Measurements from ENCODE around the gene POU2AF3.

DNA sequence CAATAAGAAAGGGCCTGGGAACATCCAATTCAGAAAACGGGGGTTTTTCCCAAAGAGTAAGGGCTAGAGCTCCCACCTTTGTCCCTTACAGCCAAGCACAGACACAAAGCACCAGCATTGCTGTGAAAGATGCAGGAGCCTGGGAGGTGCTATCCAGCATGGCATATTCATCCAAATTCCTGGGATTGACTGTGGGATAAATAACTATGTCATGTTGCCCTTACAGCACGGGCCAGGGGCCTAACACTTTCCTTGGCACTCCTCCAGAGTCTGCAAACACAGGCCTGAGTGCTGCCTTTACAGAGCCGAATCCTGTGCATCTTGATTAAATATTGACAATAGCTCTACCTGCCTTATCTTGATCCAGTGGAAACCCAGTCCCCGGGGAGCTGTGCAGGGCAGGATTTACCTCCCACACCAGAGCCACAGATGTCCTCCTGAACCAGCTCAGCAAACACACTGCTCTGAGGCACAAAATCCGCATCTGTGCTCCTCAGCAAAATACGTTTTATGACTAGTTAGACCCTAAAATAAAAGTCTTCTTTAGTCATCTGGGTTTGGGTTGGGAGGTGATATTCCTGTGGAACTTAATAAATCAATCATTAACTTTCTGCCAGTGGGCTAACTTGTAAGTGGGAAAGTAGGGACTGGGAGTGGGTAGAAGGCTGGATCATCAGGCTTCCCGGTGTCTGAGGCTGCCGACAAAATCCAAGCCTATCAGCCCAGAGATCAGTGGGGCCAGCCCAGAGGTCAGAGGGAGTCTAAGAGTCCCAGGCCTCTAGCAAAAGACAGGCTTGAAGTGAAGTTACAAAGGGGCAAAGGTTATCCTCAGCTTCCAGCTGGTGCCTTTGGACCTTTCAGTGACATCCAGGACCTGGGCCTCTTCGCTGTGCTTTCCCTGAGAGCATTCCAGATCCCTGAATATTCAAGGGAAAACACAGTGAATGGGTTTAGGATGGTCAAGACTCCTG lies 36.5 kb downstream of the POU2AF3 start:
- TF ChIP-seq CTCF (IDR thresholded peaks at IDR 0.05) (no peak), POLR2A (IDR thresholded peaks at IDR 0.05) (no peak)

Measured in adrenal gland (tissue), 5 donors.